Fibroblast of peridontal ligament (primary cell): Measurements from ENCODE around the gene PLK2.

Experiments
- DNase-seq: peaks from one replicate; pipeline ENCODE4 v3.0.0-alpha.2; 2010; ENCODE audit errors: extremely low read depth

Gene PLK2

DNA sequence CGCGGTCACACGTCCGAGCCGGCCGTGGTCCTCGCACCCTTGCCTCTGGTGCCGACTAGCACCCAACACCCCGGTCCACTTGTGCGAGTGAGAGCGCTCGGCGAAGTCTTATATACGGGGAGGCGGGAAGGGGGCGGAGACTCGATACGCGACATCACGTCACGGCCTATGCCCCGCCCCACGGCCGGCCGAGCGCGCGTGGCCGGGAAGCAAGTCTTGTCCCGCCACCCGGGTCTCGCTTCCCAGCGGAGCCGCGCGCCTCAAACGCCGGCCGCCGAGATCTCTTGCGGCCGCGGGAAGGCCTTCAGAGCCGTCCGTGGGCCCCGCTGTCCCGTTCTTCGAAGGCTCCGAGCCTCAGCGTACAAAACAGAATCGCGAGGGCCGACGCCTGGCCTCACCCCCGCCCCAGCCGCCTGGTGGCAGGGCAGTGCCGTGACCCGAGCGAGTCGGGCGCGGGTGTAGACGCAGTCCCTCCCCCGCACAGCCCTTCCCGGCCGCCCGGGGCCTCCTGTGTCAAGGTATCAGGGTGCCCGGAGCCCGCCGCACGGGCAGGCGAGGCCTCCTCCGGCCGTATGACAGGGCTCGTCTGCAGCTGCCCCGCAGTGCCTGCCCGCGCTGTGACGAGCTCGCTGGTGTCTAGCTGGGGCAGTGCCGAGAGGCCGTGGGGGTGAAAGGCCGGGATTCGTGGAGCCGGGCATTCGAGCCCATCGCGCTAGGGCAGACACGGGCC lies at the start of gene PLK2:
Gene PLK2, minus strand, starts transcription at position 85 of the 730 bp plus-strand sequence. CDS start 127 bp downstream, outside the sequence.
- peak; percentile 94 for DNase-seq

DNA sequence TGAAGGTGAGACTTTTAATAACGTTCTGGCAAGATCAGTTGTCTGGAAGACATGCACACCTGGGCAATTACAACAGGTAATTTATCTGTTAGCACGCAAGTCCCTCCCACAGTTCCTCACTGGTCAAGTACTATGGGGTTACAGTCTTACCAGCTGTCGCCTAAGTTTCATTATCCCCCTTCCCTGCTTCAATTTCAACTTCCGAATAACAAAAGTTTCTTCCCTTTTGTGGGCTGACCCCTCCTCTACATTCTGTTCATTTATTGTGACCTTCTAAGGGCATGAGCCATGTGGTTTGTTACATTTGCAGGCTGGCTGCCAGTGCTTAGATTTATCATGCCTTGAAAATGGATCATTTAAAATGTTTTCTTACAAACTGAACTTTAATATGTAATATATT lies 47.8 kb upstream of the PLK2 start:
- no peak for DNase-seq

DNA sequence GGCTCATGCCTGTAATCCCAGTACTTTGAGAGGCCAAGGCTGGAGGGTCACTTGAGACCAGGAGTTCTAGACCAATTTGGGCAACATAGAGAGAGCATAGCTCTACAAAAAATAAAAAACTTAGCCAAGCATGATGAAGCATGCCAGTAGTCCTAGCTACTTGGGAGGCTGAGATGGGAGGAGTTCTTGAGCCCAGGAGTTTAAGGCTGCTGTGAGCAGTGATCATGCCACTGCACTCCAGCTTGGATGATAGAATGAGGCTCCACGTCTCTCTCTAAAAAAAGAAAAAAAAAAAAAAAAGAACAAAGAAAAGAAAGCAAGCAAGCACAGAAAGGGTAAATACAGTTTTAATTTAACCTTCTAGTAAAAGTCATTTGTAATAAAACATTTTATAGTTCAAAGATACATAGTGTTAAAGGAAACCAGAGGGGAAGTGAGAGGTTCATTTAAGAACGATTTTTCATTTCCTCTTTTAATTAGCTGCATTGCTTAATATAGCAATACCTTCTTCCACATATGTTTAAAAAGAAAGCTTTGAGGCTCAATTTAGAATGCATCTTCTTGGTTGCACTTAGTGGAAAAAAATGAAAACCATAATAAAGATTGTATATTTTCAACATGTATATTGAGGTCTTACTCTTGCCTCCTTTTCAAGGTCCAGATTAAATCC lies 46.2 kb upstream of the PLK2 start:
- no peak for DNase-seq

DNA sequence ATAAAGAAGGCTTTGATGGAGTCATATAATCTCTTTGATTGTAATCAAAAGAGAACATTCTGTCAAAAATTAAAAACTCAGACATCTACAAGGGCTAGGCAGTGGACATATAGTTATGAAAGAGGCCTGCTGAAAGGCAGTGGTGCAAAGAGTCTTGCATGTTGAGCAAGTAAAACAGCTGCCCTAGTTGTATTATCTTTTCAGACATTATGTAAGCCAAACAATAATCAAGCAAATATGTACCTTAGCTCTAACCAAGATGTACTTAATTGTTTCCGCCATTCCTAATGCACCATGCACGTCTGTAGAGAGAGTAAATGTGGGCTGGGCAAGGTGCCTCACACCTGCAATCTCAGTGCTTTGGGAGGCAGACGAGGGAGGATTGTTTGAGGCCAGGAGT lies 45.6 kb upstream of the PLK2 start:
- no peak for DNase-seq

DNA sequence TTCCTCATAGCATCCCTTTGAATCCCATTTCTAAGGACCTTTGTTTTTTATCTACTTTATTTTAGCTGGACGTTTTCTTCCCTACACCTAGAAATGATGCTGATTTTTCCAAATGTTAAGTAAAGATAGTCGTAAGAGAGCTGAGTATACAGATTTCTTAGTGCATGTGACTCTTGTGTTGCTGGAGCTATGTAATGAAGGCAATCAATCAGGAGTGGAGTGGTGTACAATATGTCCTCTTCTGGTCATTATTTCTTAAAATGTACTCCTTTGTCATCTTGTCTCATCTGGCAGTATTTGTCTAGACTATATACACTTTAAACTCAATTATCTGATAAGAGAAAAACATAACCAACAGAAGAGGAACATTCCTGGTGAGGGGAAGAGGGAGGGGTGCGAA lies 44.9 kb upstream of the PLK2 start:
- DNase-seq: no peak

DNA sequence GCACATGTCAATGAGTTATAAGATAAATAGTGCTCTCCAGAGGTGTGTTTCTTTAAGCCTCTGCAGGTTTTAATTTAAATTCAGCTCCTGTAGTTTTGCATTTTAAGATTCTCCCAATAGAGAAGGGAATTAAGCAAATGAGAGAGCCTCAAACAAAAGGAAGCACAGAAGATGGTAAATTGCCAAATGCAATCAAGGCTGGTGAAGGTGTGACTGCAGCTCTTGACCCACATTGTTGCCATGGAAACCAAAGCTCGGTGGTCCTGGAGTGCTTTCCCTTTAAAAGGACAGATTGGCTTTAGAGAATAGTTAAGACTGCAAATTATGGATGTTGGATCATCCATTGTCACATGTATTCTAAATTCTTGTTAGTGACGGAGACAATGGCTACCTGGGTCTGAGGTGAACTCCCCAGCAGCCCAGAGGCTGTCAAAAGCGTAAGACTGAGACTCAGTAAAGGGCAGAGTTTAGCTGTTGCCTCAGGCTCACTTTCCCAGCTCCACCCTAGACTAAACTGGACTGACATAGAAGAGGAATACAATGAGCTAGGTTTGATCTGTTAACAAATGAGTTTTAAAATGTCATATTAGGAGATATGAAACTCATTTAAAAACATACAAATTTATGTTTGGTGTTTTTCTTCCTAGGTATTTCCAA lies 43.6 kb upstream of the PLK2 start:
- DNase-seq: no peak

DNA sequence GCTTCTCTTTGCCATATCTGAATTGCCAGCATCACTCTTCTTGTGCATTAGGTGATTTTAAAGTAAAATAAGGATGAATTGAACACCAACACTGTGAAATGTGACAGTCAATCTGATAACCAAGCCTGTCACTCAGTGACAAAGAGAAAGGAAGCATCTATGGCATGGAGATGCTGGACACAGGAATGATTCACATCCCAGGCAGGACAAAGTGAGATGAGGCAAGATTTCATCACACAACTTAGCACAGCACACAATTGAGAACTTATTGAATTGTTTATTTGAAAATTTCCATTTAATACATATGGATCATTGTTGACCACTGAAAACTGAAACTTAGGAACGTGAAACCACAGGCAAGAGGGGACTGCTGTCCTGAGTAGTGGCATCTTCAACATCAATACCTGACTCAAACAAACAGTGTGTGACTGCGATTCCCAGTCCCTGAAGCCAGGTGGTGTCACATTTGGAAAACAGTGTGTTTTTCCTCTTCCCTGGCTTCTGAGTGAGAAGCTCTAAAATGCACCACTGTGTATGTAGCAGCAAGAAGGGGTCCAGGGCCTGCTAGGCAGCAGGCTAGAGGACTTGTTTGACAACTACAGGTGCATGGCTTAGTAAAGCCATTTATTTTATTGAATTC lies 42.0 kb upstream of the PLK2 start:
- DNase-seq: no peak

DNA sequence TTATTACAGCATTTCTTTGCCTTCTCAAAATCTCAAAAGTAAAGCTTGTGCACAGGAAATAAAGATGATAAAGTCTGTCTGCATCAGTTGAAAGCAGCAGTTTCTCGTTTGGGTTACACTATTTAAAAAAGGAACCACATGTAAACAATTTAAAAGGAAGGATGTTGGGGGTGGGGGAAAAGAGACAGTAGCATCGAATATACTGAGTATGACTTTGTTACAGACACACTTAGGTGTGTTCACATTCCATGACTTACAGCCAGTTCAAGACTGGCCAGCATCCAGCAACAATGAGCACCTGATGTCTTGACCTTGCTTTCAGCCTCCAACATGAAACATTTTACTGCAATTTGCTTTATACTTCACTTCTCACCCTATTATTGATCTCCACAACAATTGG lies 40.1 kb upstream of the PLK2 start:
- no peak for DNase-seq

DNA sequence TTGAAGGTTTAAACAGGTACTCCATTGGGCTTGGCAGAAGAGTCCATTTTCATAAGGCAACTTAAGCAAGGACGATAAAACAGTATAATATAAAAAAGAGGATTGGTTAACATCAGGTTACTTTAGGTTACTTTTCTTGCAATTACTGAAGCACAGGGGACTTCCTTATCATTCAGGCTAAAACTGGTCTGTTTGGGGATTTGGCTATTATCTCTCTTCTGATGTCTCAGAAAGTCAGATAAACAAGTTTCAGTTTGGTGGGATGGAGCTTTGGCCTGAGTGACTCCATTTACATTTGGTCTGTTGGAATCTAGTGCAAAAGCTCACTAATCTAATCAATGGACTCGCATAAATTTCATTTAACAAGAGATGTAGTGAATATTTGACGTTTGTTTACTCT lies 39.3 kb upstream of the PLK2 start:
- DNase-seq: no peak

DNA sequence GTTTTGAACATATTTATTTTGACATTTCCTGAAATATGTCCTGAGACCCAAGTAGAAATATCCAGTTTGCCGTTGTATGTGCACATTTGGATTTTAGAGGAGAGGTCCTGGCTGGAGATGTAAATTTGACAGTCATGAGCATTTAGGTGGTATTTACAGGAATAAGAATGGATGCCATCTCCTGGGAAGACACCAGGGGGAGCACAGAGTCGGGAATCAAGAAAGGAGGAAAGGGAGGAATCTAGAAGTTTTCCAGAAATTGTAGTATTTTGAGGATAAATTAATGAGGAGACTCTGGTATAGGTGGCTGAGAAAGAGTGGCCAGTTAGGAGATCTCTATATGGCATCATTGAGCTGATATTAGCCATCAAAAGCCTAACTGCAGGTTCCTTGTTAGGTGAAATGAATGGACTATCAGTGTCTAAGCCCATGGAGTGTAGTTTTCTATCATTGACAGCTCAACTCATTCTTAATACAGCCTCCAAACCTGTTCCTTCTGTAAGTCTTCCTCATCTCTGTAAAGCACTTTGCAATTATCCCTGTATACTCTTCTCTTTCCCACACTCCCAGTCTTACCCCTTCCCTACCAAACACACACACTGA lies 38.6 kb upstream of the PLK2 start:
- peak; percentile 52 for DNase-seq

DNA sequence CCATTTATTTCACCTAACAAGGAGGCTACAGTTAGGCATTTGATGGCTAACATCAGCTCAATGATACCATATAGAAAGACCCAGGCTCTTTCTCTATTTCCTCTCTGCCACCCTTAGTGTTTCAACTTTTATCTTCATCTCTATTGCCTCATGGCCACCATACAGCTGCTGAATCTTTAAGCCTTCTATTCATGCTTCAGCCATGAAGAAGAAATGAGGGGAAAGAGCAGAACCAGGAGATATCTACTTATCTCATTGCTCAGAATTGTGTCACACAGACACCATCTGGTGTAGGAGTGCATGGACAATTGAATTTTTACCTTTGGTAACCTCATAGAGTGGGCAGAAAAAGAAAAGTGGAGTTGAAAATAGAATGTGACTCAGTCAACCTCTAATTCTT lies 38.0 kb upstream of the PLK2 start:
- no peak for DNase-seq

DNA sequence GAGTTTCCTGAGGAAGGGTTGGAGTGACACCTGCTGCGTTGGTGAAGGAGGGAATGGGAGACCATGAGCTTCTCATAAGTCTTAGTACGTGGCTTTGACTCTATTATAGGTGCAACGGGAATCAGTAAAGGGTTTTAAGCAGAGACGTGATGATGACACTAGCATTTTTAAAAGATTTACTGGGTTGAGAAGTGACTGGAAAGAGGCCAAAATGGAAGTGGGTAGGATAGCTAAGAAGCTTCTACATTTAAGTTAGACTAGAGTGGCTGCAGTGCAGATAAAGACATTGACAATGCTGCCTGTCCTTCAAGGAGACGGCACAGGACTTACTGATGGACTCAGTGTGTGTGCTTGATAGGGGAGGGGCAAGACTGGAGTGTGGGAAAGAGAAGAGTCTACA lies 37.5 kb upstream of the PLK2 start:
- DNase-seq: no peak

DNA sequence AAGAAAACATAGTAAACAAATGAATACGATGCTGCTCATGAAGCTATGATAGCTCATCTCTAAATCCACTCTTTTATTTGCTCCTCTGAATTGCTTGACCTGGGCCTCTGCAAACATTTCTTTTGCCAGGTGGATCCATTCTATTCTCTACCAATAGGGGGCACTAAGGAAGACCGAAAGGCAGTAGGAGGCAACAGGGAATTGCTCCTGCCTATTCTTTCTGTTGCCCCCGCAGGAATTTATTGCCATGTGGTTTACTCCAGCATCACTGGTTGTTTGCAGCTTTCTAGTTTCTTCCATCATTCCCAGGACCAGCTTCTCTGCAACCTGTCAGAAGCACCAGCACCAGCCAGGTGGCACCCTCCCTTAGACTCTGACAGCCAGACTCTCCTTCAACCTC lies 36.6 kb upstream of the PLK2 start:
- no peak for DNase-seq

DNA sequence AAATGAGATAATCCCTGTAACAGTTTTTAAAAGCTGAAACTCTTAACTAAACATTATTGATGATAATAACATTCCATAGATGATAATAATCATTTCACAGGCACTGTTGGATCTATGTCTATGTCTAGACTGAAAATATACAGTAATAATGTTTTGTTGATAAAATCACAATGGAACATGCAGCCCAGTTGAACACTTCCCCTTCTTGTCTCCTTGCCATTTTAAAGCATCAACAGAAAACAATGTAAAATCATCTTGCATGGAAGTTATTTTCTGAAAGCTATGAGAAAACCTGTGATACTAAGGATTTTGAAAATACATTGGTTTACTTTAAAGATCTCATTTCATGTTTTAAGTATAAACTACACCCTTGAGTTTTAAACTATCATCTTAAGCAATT lies 33.3 kb upstream of the PLK2 start:
- no peak for DNase-seq

DNA sequence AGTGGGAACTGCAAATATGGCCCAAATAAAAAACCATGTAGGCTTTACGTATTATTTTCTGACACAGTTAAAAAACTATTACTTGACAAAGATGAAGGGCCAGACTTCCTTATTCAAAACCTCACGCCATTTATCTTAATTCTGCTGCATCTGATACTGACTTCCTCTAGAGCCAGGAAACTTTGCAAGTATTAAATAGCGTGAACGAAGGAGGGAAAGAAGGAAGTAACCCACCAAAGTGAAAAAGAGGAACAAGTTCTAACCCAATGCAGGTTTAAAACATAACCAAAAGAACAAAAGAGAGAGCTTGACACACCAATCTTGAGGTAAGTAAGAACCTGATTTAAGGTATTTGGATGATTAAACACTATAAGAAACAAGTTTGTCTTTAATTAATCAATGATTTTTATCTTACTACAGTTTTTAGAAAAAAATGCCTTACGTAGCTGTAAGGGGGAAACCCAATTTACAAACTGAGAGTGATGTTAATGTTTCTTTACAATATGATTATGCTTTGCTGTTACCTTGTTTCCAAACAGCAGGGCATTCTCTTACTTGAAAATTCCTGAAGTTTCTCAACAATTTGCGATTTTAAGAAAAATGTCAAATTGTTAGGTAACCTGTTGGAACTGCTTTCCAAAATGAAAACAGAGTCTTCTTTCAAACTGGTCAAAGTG lies 31.5 kb upstream of the PLK2 start, which contains the start of gene GAPT:
Gene GAPT, plus strand, starts transcription at position 220 of the 677 bp plus-strand sequence. CDS start 3,102 bp downstream, outside the sequence.
- DNase-seq: no peak

DNA sequence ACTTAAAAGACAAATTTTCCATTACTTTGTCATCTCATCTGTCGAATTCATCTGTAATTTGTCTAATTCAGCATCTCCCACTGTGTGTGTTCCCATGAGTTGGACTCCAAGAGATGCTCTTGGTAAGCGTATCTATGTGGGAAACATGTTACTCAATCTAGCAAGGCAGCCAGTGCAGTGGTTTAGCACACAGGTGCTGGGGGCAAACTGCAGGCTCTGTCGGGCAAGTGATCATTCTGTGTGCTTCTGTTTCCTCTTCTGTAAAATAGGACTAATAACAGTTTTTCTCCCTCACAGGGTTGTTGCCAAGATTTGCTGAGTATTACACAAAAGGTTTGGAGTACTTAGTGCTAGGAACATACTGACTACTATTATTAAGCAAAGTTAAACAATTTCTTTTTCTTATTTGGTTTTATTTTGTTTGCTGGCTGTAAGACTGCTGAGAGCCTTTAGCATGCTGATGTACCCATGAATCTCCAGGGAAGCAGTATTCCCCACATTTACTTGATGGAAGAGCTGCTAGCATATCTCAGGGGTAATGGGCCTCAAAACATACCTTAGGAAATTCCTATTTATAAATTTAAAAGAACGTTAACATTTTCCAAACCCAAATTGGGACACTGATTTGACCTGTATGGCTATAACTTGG lies 30.6 kb upstream of the PLK2 start:
- no peak for DNase-seq

DNA sequence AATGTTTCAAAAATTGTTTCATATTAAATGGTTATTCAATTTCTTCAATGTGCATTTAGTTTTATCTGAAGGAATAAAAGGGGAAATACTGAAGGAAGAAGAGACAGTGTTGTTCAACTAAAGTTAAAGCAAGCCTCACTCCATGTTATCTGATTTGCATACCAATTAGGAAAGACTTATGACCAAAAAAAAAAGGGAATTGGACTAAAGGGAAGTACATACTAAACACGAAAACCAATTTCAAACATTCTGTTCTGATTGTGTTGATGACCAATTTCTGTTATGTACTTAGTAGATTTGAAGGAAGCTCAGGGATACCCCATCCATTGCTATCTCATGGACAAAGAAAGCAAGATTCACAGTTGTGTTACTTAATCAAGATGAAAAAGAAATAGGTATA lies 26.4 kb upstream of the PLK2 start:
- no peak for DNase-seq

DNA sequence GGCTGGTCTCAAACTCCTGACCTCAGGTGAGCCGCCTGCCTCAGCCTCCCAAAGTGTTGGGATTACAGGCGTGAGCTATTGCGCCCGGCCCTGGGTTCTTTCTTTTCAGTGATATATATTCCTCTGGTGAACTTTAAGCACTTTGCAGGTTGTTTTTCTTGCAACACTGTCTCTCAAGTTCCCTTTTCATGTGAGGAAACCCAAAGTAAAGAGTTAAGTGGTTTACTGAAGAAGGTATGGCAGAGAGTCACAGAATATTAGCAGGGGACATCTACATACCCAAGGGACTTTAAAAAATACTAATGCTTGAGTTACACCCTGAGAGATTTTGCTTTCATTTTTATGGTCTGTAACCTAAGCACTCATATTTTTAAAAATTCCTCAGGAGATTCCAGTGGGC lies 24.6 kb upstream of the PLK2 start:
- no peak for DNase-seq

DNA sequence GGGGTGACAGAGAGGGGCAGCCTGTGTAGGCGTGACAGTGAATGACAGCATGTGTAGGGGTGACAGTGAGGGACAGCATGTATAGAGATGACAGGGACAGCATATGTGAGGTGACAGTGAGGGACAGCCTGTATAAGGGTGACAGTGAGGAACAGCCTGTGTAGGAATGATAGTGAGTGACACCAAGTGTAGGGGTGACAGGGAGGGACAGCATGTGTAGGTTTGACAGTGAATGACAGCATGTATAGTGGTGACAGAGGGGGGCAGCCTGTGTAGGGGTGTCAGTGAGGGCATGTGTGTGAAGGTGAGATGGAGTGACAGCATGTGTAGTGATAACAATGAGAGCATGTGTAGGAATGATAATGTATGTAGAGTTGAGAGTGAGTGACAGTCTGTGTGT lies 22.6 kb upstream of the PLK2 start:
- no peak for DNase-seq

DNA sequence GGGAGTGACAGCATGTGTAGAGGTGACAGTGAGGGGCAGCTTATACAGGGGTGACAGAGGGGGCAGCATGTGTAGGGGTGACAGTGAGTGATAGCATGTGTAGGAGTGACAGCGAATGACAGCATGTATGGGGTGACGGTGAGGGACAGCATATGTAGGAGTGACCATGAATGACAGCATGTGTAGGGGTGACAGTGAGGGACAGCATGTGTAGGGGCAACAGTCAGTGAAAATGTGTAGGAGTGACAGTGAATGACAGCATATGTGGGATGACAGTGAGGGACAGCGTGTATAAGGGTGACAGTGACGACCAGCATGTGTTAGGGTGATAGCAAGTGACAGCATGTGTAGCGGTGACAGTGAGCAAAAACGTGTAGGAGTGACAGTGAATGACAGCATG lies 21.9 kb upstream of the PLK2 start:
- DNase-seq: no peak

DNA sequence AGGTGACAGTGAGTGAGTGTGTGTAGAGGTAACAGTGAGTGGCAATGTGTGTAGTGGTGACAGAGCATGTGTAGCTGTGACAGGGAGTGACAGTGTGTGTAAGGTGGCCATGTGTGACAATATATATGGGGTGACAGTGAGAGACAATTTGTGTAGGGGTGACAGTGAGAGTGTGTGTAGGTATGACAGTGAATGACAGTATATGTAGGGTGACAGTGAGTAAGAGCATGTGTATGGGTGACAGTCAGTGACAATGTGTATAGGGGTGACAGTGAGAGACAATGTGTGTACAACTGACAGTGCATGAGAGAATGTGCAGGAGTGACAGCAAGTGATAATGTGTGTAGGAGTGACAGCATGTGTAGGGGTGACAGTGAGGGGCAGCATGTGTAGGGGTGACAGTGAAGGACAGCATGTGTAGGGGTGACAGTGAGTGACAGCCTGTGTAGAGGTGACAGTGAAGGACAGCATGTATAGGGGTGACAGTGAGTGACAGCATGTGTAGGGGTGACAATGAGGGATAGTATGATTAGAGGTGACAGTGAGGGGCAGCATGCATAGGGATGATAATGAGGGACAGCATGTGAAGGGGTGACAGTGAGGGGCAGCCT lies 21.3 kb upstream of the PLK2 start:
- DNase-seq: no peak
